ENCODE results near the gene AKAP10.

- no peak for TF ChIP-seq CTCF (IDR thresholded peaks at IDR 0.05)
- TF ChIP-seq POLR2A (IDR thresholded peaks at IDR 0.05): no peak
Measured at GRCh38 chr17:19996086-19996485, 18.5 kb upstream of the AKAP10 start.
